22Rv1 (cell line): ENCODE data around the gene WAPL.

Experiments
- ZFX ChIP-seq: fragments of 450-650 bp; IDR thresholded peaks from 2 replicates; pipeline ENCODE4 v1.6.1; 2017; ENCODE audit warnings: antibody characterized with exemption, borderline replicate concordance
- TF ChIP-seq, protein P1 (sequence below): fragments of 450-650 bp; IDR thresholded peaks from 2 replicates; pipeline ENCODE4 v1.5.1; 2017; ENCODE audit warnings: mild to moderate bottlenecking

DNA sequence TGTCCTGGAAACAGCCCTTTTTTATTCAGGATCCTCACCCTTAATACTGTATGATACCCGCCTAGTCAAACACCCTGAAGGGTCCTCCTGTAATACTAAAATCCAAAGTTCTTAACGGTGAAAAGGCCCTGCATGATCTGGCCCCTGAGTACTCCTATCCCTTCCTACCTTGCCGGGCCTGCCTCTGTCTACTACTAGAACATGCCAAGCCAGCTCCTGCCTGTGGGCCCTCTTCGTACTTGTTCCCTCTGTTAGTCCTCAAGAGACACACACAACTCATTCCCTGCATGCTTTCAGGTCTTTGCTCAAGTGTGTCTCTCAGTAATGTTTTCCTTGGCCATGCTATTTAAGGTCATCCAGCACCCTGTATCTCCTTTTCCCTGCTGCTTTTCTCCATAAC is 5.0 kb upstream of the WAPL start:
- TF ChIP-seq, protein P1, sequence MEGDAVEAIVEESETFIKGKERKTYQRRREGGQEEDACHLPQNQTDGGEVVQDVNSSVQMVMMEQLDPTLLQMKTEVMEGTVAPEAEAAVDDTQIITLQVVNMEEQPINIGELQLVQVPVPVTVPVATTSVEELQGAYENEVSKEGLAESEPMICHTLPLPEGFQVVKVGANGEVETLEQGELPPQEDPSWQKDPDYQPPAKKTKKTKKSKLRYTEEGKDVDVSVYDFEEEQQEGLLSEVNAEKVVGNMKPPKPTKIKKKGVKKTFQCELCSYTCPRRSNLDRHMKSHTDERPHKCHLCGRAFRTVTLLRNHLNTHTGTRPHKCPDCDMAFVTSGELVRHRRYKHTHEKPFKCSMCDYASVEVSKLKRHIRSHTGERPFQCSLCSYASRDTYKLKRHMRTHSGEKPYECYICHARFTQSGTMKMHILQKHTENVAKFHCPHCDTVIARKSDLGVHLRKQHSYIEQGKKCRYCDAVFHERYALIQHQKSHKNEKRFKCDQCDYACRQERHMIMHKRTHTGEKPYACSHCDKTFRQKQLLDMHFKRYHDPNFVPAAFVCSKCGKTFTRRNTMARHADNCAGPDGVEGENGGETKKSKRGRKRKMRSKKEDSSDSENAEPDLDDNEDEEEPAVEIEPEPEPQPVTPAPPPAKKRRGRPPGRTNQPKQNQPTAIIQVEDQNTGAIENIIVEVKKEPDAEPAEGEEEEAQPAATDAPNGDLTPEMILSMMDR = no peak
- no peak for TF ChIP-seq ZFX
